ENCODE measurements around the gene SCCPDH.
"Not testable (repeated sequence)": the region's sequence is repeated elsewhere in the genome, so short reads cannot be mapped to it uniquely, and the experiment has no call there.

The SCCPDH gene

DNA sequence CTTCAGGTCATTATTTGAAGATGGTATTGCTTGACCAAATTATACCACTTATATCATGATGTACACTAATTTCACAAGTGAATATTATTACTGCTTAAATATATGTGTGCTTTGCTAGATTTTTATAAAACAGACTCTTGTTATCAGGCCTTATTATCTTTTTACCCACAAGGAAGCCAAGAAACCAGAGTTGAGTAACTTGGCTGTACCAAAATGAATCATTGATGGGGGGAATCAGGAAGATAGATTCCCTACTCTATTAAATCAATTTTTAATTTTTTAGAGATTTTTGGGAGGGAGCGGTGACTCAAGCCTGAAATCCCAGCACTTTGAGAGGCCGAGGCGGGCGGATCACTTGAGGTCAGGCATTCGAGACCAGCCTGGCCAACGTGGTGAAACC is 16.0 kb upstream of the SCCPDH start:
- no peak for DNase-seq

- no peak for DNase-seq
These were observed 15.0 kb upstream of the SCCPDH start for GRCh38 chr1:246709196-246709595.

- DNase-seq, result no peak
These were observed 14.4 kb upstream of the SCCPDH start for GRCh38 chr1:246709835-246710234.

- DNase-seq, result no peak
These were observed 12.6 kb upstream of the SCCPDH start for GRCh38 chr1:246711548-246712003.

GRCh38 chr1:246712428-246712827 is 11.8 kb upstream of the SCCPDH start:
- not testable (repeated sequence) for DNase-seq

DNA sequence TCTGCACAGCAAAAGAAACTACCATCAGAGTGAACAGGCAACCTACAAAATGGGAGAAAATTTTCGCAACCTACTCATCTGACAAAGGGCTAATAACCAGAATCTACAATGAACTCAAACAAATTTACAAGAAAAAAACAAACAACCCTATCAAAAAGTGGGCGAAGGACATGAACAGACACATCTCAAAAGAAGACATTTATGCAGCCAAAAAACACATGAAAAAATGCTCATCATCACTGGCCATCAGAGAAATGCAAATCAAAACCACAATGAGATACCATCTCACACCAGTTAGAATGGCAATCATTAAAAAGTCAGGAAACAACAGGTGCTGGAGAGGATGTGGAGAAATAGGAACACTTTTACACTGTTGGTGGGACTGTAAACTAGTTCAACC is 4.8 kb upstream of the SCCPDH start:
- DNase-seq, result not testable (repeated sequence)

- DNase-seq, result not testable (repeated sequence)
These were observed 3.4 kb upstream of the SCCPDH start for GRCh38 chr1:246720814-246721213.

DNA sequence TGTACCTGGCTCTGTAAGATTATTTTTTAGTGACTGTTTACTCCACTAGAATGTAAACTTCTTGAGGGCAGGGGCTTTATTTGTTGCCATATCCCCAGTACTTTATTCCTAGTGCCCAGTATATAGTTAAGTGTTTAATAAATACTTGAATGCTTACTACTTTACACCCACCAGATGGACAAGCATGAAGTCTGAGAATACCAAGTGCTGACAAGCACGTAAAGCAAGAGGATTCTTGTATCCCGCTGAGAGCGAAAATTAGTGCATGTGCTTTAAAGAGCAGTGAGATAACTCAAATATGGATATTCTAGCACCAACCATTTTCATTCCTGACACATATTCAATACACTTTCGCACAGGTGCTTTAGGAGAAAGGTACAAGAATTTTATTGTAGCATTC is 1.5 kb upstream of the SCCPDH start:
- no peak for DNase-seq

DNA sequence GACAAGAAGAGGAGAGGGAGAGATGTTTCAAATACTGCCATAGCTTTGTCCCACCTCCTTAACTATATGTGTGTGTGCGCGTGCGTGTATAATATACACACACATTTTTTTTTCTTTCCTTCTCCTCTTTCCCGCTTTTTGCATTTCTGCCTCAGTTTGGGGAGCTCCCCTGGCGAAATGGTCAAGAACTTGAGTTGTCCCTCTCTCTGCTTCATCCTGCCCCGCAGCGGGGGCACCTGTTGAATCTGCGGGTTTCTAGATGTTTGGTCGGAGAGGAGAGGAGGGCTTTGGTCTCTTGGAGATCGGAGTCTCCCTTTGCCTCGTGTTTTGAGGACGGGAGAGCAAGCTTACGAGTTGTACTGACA is 504 bp downstream of the SCCPDH start:
- DNase-seq, result peak; percentile 67

DNA sequence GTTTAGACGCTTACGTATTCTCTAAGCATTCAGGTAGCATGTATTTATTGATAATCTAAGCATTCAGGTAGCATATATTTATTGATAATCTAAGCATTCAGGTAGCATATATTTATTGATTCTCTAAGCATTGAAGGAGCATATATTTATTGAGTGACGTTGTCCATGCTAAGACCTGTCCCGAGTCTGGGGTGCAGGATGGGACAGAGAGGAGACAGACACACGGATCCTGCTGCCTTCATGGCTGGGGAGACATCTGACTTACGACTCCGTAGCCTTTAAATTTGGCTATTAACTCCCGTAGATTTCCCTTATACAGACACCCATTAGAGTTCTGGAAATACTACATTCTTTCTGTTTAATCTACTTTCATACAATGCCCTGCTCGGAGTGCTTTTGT is 982 bp downstream of the SCCPDH start:
- DNase-seq, result peak; percentile 27

DNA sequence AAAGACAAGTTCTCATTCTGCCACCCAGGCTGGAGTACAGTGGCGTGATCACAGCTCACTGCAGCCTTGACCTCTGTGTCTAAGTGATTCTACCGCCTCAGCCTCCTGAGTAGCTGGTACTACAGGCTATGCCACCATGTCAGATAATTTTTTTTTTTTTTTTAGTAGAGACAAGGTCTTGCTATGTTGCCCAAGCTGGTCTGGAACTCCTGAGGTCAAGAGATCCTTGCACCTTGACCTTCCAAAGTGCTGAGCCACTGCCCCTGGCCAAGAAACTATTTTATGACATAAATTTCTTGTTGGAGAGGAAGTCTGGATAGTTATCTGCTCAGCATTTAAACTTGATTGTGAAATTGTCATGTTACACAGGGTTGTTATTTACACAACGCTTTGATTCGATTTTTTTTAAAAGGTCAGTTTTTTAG is 2.1 kb downstream of the SCCPDH start:
- DNase-seq, result no peak

- no peak for DNase-seq
These were observed 2.7 kb downstream of the SCCPDH start for GRCh38 chr1:246726881-246727280.

DNA sequence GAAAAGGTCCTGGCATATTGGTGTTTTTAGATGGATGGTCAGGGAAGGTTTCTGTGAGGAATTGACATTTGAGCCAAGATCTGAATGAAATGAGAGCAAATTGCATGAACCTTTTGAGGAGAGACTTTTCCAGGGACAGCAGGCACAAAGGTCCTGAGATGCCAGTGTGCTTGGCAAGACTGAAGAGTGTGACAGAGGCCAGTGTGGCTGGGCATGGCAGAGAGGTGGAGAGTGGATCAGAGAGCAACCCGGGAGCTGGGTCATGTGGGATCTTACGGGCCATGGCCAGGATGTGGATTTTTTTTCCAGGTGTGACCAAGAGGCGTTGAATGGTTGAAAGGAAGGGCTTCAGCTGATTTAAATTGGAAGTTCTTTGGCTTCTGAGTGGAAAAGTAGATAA is 3.4 kb downstream of the SCCPDH start:
- no peak for DNase-seq

DNA sequence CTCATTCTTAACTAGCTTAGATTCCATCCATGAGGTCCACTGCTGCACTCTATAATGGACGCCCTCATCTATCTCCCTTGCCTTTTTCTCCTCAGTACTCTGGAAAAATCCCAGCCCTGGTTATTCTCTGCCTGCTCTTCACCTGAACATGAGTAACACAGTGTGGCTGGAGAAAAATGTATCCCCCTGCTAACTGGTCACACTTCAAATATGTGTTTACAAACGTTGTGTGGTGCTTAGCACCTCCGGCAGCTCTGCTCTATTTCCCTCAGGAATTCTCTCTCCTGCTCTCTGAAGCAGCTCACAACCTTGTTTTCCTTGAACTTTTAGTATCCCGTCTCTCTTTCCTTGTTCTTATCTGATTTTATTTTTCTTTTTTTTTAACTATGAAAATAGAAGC is 4.1 kb downstream of the SCCPDH start:
- no peak for DNase-seq

- DNase-seq, result not testable (repeated sequence)
These were observed 4.8 kb downstream of the SCCPDH start for GRCh38 chr1:246729040-246729439.

DNA sequence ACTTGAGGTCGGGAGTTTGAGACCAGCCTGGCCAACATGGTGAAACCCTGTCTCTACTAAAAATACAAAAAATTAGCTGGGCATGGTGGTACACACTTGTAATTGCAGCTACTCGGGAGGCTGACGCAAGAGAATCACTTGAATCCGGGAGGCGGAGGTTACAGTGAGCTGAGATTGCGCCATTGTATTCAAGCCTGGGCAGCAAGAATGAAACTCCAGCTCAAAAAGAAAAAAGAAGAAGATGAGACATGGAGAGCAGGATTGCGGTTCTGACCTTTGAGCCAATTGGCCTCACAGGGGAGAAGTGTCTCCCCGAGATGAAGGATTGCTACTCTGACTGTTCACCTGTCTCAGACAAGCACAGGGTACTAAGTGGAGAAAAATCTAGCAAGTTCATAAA is 6.6 kb downstream of the SCCPDH start:
- DNase-seq, result no peak

DNA sequence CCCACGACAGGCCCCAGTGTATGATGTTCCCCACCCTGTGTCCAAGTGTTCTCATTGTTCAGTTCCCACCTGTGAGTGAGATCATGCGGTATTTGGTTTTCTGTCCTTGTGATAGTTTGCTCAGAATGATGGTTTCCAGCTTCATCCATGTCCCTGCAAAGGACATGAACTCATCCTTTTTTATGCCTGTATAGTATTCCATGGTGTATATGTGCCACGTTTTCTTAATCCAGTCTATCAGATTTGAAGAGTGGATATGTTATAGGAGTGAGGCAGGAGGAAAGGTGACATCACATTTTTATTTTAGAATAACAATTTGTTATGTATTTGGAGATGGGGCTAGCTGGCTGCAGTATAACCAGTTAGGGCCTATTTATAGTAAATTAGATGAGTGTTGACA is 7.7 kb downstream of the SCCPDH start:
- not testable (repeated sequence) for DNase-seq

DNA sequence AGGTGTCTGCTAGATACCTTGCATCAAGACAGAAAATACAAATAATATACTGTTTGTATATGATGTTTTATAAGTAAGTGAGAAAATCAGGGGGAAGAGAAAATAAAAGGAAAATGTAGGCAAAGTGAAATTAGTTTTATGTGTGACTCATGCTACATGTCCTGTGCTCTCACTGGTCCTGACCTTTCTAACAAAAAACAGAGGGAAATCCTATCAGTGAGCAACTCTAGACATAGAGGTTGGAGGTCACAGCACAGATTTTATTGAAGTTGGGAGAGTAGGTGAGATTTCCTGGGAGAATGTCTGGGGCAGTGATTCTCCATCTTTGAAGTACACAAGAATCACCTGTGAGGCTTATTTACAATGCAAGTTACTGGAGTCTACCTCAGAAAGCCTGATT is 9.5 kb downstream of the SCCPDH start:
- DNase-seq, result no peak

GRCh38 chr1:246734866-246735265 is 10.7 kb downstream of the SCCPDH start:
- no peak for DNase-seq

GRCh38 chr1:246735735-246736134 is 11.5 kb downstream of the SCCPDH start:
- no peak for DNase-seq

GRCh38 chr1:246742396-246742795 is 18.2 kb downstream of the SCCPDH start:
- DNase-seq, result no peak

DNA sequence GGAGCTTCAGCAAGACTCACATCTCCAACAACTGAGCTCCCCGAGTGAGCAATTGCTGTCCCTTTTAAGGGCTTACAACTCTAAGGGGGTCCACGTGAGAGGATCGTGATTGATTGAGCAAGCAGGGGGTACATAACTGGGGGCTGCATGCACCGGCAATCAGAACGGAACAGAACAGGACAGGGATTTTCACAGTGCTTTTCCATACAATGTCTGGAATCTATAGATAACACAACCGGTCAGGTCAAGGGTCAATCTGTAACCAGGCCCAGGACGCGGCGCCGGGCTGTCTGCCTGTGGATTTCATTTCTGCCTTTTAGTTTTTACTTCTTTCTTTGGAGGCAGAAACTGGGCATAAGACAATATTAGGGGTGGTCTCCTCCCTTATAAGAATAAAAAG is 21.9 kb downstream of the SCCPDH start:
- not testable (repeated sequence) for DNase-seq

- DNase-seq, result no peak
These were observed 23.8 kb downstream of the SCCPDH start for GRCh38 chr1:246748006-246748405.

GRCh38 chr1:246748867-246749266 is 24.7 kb downstream of the SCCPDH start:
- DNase-seq, result no peak

DNA sequence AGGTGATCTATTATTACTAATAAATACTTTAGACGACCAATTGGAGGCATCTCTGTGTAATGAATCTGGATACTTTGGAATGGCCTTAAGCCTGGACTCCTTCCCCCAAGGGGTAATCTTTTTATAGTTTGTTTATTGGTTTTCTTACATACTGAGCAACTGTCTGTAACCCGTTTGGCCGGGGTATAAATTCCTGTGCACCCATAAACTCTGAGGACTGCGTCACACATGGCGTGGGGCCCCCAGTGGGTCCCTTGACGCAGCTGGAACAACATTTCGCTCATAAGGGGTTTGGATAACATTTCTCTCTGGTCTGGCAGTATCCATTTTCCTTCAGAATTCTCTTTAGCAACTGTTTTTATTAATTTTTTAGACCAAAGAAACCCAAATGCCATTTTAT is 26.5 kb downstream of the SCCPDH start:
- DNase-seq, result no peak

Data from hematopoietic multipotent progenitor cell treated with erythropoietin and hydrocortisone succinate and interleukin-3 and kit ligand, for 8 days (in vitro differentiated cells).